ENCODE measurements around the gene TSPAN4. TPM values are rescaled to one million over a fixed set of nuclear protein-coding genes. Genes with fewer than 3 reads are reported as not detected.
A peak's percentile ranks its signal among the peaks of the same experiment; 100 is the strongest.

The TSPAN4 gene
- total and polyA plus RNA-seq, 9 of the 15 experiments (the other 6 are each of a cell fraction or from before 2014, with no cell fraction given), result 0.07 to 31.0 (median 15.7) TPM

DNA sequence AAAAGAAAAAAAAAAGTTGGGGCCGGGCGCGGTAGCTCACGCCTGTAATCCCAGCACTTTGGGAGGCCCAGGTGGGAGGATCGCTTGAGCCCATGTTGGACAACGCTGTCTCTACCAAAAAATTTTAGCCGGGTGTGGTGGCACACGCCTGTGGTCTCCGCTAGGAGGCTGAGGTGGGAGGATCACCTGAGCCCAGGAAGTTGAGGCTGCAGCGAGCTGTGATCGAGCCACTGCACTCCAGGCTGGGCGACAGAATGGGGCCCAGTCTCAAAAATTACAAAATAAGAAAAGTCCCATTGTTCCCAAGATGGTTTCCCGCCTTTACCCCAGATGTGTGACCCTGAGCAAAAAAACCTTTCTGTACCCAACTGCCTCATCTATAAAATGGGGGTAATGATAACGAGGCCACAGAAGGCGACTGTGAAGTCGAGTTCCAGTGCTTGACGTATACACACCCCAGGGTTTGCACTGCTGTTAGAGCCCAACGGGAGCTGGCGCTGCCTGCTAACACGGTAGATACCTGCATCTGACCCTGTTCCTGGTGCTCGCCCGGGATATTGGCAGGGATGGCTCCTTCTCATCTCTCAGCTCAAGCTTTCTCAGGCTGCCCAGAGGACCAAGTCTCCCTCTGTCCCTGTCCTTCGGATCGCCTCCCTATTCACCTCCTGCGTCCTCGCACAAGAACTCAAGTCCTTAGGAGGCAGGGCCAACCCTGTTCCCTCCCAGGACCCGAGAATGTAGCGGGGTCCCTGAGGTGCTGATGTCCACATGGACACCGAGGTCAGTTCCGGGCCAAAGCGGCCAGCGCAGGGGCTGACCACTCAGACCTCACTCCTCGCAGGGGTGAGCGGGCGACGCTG lies 34.0 kb upstream of the TSPAN4 start (continued):
- TF ChIP-seq REST (IDR thresholded peaks at IDR 0.05; ENCODE audit: borderline replicate concordance) (peak; percentile 83), REST (CRISPR knock-in tag; IDR thresholded peaks at IDR 0.05; ENCODE audit: low read depth) (no peak), HDAC8 (tag; IDR thresholded peaks at IDR 0.05) (no peak), HNRNPUL1 (IDR thresholded peaks at IDR 0.05; ENCODE audit: low read length) (no peak), POLR3G (IDR thresholded peaks at IDR 0.05; ENCODE audit: extremely low read depth, insufficient read length, insufficient replicate concordance) (no peak), PRPF4 (IDR thresholded peaks at IDR 0.05; ENCODE audit: insufficient read depth, low read depth, low read length, poor library complexity, severe bottlenecking) (no peak), ZFP30 (CRISPR knock-in tag; IDR thresholded peaks at IDR 0.05; ENCODE audit: borderline replicate concordance) (no peak), ZNF354B (CRISPR knock-in tag; IDR thresholded peaks at IDR 0.05) (no peak)
- TF ChIP-seq, protein P1, sequence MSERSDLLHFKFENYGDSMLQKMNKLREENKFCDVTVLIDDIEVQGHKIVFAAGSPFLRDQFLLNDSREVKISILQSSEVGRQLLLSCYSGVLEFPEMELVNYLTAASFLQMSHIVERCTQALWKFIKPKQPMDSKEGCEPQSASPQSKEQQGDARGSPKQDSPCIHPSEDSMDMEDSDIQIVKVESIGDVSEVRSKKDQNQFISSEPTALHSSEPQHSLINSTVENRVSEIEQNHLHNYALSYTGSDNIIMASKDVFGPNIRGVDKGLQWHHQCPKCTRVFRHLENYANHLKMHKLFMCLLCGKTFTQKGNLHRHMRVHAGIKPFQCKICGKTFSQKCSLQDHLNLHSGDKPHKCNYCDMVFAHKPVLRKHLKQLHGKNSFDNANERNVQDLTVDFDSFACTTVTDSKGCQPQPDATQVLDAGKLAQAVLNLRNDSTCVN (CRISPR knock-in tag; IDR thresholded peaks at IDR 0.05), result no peak

Data from K562 (cell line).